SK-N-DZ (cell line): Measurements from ENCODE around the gene FSD1.

Experiments
- DNase-seq: peaks from one replicate; pipeline ENCODE4 v3.0.0-alpha.2; 2015; ENCODE audit warnings: low spot score

FSD1 gene

DNA sequence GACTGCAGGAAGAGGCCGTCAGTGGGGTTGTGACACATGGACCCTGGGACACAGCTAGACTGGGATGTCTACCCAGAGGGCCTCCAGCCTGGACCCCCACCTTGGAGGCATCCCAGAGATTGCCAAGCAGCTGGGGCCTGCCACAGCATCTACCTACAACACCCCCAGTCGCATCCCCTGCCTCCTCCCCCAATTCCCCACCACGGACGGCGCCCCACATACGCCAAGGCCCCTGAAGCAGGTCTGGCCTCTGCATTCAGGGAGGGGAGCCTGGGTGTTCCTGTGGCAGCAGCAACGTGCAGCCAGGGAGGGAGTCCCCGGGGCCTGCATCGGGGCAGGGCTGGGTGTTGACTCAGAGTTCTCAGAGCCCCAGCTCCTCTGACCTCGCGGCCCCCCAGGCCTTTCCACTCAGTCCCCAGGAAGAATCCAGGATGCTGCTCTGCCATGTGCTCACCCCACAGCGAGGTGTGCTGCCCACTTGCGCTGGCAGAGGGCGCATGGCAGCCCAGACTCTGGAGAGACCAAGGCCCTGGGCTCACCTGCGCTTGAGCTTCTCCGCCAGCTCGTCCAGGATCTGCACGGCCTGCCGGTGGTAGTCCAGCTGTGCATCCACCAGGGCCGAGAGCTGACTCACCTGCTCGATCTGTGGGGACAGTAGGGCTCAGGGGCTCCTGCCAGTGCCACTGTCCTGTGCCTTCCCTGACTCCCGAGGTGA lies 58.6 kb downstream of the FSD1 start:
- DNase-seq = no peak

GRCh38 chr19:4363571-4364304 lies 59.3 kb downstream of the FSD1 start:
- DNase-seq = no peak

DNA sequence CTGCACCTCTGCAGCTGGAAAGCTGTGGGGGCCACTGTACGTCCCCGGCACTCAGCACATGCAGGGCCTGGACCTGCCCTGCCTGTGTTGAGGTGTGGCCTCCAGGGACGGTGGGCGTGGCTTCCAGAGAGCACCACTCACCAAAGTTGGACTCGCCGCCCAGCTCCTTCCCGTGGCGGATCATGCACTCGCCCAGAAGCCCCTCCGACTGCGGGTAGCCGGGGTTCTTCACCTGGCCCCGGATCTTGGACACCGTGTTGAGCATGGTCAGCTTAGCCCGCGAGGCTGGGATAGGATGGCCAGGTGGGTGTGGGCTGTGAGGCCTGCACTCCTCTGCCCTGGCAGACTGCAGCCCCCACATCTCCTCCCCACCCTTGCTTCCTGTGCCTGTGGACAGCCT lies 60.9 kb downstream of the FSD1 start:
- no peak for DNase-seq

GRCh38 chr19:4365791-4366665 lies 61.6 kb downstream of the FSD1 start:
- no peak for DNase-seq

GRCh38 chr19:4366666-4367335 lies 62.4 kb downstream of the FSD1 start:
- no peak for DNase-seq

DNA sequence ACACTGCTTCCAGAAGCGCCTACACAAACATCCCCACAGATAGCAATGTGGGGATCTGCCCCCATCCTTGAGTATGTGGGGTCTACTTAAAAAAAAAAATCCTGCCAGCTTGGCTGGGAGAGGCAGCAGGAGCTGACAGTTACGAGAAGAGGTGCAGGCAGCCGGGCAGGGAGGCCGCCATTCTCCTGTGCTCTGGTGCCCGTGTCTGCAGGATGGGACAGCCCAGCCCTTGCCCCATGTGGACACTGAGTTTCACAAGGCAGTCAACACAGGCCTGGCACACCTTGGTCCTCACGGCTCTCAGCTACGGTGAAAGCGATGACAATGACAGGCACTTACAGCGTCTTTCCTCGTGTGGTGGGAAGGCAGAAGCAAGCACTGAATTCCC lies 62.9 kb downstream of the FSD1 start:
- no peak for DNase-seq

- no peak for DNase-seq
These were observed 63.4 kb downstream of the FSD1 start for GRCh38 chr19:4367781-4368127.

DNA sequence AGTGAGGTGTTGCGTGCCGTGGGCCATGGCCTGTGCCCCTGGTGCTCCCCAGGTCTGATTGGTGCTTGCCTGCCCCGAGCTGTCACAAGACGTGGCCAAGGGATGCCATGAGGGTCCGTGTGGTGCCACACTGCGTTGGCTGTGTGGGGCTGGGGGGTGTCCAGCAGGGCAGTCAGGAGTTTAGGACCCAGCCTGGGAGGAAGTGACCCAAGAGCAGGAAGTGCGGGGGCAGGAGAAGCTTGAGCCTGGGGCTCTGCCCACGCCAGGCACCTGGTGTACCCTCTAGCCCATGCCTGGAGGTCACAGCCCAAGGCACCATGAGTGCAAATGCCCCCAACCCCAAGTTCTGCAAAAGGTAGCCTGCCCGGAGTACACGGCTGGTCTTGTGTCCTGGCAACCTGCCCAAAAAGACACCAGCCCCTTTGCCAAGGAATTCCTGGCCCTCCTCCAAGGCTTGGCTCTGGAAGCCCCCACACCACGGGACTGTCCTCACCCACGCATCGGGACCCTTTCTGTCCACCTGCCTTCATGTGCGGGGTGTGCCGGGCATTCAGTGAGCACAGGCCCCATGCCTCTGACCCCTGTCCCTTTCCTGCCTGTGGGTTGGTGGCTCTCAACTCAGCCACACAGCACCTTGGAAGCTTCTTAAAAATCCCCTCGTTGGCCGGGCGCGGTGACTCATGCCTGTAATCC lies 63.9 kb downstream of the FSD1 start:
- DNase-seq = no peak

- DNase-seq = no peak
These were observed 64.9 kb downstream of the FSD1 start for GRCh38 chr19:4369109-4369887.

DNA sequence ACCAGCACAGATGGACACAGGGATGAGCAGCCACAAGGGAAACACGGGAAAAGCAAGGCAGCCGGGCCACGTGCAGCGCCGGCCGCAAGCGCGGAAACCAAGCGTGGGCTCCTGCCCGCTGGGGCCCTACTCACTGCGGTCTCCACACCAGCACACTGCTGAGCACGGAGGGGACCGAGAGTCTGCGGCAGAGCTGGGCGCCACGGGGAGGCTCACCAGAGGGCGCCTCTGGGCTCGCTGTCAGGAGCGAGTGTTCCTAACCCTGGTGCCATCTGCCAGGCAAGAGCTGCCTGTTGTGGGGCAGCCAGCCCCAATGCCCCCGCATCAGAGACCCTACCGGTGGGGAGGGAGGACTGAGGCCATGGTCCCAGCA lies 65.5 kb downstream of the FSD1 start:
- no peak for DNase-seq

DNA sequence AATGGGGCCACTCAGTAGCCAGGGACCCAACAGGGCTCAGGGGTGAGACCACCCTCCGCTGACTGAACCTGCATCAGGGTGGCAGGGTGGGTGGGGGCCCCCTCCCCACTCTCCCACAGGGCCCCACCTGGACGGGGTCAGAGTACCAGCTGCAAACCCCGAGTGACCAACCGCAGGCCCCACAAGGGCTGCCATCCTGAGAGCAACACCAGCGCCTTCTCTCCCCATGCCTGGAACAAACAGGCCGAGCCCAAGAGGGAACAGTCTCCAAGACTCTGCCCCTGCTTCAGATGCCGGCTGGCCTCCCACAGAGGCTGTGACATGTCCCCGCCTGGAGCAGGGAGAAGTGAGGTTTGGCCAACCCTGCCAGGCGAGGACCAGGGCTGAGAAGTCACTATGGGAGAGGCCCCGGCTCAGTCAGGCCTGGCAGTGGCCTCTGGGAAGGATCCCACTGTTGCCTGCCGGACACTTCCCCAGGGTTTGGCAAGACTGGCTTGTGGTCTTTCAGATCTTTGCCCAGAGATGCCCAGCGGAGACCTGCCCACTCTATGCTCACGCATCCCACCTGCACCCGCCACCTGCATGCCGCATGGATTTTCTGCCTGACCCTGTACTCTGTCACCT lies 66.1 kb downstream of the FSD1 start:
- no peak for DNase-seq

- DNase-seq = no peak
These were observed 67.1 kb downstream of the FSD1 start for GRCh38 chr19:4371247-4372164.

- DNase-seq = no peak
These were observed 68.0 kb downstream of the FSD1 start for GRCh38 chr19:4372165-4373012.

- DNase-seq = no peak
These were observed 68.6 kb downstream of the FSD1 start for GRCh38 chr19:4373013-4373367.
